Middle frontal gyrus (tissue), 1 donor: Measurements from ENCODE around the gene TBC1D9B.

ENCODE experiments used
- DNase-seq: peaks from one replicate; pipeline ENCODE4 v3.0.0-alpha.2; 2015; ENCODE audit warnings: low spot score; ENCODE audit errors: extremely low spot score

The TBC1D9B gene

DNA sequence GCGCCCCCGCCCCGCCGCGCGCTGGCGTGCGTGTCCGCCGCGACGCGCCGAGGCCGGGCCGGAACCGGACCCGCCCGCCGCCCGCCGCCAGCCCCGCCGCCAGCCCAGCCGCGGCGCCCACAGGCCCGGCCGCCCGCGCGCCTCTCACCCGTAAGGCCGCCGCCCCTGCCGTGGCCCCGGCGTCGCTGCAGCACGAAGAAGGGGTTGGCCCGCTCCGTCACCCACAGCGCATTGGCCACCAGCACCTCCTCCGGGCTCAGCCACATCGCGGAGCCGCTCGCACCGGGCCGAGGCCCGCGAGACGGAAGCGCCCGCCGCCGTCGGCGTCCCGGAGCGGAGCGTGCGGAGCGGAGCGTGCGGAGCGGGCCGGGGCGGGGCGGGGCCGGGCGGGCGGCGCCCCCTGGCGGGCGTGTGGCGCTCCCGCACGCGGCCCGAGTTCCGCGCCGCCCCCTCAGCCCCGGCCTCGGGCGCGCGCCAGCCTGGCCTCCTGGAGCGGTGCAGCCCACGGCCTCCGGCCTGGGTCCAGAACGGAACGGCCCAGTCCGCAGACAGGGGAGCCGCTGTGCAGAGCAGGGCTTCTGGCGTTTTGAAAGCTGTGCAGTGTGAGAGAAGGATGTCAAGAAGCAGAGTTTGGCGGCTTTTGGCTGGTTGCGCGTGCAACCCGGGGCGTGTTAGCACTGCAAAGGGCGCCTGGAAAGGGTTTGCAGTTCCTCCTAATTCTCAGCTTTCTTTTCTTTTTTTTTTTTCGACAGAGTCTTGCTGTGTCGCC lies at the start of gene TBC1D9B:
Gene TBC1D9B, minus strand, starts transcription at position 342 of the 769 bp plus-strand sequence. Its CDS starts 76 bp downstream, at position 266.
- peak; percentile 44 for DNase-seq

DNA sequence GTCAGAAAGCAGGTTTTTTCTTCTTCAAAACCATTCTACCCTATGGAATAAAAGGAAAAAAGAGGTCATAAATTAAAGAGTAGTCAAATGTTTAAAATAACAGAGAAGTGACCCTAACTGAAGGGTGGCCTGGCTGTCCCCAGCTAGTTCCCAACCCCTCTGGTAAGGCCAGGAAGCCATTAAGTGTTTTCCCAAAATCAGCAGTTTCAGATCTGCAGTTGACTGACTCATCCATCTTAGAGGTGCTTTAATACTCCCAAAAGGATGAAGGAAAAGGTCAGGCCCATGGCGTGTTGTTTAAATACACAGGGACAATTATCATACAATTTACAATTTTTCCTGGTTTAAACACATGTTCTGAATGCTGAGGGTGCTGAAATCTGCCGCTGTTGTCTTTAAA lies 47.9 kb upstream of the TBC1D9B start:
- no peak for DNase-seq

DNA sequence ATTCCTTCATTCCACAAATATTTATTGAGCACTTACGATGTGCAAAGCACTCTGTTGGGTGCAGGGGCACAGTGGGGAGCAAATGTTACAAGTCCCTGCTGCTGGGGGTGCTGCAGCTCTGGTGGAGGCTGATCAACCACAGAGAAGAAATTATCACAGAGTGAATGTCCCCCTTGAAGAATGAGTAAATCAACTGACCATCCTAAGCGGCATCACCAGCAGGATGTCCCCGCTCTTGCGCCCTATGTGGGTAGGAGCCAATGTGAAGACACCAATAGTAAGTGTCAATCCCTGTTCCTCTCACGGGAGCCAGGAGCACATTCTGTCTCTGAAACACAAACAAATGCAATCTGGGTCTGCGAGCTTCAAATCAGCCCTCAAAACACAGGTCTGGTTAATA lies 47.4 kb upstream of the TBC1D9B start:
- no peak for DNase-seq

DNA sequence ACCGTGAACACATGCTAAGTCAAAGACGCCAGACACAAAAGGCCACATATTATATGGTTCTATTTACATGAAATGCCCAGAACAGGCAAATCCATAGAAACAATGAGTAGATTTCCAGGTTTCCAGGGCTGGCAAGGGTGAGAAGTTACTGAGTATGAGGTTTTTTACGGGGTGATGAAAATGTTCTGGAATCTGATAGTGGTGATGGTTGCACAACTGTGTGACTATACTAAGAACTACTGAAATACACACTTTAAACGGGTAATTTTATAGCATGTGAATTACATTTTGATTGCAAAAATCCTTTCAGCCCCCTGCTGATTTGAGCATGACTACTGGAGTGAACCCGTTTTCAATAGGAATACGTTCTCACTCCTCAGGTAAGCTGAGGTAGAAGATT lies 46.7 kb upstream of the TBC1D9B start:
- DNase-seq, result no peak

DNA sequence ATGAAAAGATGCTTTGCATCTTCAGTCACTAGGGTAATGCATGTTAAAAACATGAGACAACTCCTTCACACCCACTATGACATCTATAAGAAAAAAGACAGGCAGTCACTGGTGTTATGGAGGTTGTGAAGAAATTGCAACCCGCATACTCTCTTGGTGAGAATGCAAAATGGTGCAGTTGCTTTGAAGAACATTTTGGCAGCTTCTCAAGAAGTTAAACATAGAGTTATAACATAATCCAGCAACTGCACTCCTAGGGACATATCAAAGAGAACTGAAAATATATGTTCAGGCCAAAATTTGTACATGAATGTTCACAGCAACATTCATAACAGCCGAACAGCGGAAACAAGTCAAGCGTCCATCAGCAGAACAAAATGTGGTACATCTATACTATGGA lies 46.3 kb upstream of the TBC1D9B start:
- DNase-seq, result no peak

DNA sequence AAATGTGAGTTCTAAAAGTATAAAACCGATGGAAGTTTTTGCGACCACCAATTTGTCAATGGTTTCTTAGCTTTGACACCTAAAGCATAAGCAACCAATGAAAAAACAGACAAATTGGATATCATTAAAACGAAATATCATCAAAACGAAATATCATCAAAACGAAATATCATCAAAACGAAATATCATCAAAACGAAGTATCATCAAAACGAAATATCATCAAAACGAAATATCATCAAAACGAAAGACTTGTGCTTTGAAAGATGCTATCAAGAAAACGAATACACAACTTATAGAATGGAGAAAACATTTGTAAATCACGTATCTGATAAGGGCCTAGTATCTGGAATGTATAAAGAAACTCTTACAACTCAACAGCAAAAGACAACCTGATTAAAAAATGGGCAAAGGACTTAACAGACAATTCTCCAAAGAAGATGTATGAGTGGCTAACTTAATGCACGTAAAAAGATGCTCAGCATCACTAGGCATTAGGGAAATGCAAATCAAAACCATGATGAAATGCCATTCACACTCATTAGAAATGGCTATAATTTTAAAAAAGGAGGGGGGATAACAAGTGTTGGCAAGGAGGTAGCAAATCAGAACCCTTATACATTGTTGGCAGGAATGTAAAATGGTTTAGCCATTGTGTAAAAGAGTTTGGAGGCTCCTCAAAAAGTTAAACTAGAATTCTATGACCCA lies 29.4 kb upstream of the TBC1D9B start:
- DNase-seq, result no peak

DNA sequence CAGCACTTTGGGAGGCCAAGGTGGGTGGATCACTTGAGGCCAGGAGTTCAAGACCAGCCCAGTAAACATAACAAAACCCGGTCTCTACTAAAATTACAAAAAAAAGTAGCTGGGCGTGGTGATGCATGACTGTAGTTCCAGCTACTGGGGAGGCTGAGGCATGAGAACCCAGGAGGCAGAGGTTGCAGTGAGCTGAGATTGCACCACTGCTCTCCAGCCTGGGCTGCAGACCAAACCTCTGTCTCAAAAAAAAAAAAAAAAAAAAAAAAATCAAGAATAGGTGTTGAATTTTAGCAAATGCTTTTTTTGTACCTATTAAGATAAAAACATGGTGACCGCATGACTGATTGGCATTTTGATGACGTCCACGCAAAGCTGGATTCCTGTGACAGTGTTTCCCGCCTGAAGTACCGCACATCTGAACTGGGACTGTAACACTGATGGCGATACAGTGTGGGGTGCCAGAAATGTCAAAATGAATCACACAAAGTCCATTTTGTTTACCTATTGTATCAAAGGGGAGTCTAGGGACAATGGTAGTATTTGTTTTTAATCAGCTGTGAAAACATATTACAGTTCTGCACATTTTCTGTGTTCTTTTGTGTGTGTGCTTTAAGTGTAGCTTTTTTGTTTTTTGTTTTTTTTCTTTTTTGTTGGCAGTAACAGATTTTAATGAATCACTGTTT lies 23.2 kb upstream of the TBC1D9B start:
- no peak for DNase-seq

DNA sequence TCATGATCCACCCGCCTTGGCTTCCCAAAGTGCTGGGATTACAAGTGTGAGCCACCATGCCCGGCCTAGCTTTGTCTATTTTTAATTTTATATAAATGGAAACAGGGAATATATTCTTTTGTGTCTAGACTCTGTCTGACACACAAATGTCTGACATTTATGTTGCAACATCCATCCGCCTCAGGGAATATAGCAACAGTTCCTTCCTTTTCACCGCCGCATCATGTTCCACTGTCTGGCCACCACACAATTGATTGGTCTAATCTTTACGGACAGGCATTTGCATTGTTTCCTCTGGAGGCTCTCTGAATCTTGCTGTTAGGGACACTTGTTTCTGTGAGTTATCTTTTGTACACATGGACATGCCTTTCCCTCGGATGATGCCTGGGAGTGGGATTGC lies 20.1 kb upstream of the TBC1D9B start:
- DNase-seq, result no peak

DNA sequence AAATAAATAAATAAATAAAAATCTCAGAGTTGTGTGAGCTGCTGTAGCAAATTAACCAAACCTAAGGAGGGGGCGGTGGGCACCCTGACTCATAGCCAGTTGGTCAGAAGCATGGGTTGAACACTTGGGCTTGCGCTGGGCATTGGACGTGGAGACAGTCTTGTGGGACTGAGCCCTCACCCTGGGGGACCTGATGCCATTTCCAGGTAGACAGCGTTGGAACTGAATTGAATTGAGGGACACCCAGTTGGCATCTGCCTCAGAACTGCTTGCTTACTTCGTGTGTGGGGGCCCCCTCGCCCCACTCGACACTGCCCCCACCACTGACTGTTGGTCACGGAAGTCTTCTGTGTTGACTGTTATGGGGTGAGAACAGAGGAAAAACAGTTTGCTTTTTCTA lies 19.0 kb upstream of the TBC1D9B start:
- no peak for DNase-seq

DNA sequence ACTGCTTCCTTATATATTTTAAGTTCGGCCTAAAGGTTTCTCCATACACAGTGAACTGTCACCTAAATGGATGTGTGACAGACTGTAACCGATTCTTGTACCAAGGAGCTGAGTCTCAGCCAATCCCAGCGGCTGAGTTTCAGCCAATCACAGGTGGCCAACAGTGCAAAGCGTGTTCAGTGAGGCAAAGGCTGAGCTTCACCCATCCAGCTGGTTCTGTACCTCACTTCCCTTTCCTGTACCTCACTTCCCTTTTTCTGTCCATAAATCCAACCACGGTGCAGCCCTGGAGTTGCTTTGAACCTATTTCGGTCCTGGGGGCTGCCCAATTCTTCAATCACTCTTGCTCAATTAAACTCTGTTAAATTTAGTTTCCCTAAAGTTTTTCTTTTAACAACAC lies 15.7 kb upstream of the TBC1D9B start:
- no peak for DNase-seq

DNA sequence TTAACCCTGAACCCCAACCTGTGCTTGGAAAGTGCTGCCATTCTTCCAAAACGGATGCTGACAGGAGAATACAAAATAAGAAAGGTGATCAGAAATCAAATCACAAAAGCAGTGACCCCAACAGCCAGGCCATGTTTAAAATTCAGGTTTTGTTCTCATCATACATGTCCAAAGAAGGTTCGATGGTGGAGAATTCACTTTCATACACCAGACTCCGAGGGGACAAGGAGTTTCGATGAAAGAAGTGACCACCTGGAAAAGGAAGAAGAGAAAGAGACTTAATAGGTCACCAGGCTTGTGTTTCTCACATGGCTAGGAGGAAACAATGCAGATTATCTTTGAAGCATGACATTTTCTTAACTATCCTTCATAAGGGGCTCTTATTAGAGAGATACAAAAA lies 12.5 kb upstream of the TBC1D9B start:
- DNase-seq, result no peak

DNA sequence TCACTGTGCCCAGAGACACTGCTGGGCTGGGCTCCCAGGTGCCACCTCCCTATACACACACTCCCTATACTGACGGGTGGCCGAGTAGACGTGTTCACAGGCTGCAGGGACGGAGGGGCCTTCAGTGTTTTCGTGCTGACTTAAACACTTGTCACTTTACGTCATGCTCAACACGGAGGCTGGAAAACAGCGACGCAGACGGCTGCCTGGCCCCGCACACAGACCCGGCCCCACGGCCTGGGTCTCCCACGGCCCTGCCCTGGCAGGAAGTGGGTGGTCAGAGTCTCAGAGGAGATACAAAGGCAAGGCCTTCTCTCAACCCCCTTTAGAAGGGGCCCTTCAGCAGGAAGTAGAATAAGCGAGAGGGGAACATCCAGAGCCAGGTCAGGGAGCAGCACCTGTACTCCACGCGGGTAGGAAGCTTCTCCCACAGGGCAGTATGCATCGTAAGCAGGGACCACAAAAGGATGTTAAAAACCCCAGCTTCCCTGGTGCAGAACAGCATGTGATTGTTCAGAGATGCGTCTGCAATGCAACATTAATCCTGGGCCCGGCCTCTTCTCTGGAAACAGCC lies 11.9 kb upstream of the TBC1D9B start:
- no peak for DNase-seq

DNA sequence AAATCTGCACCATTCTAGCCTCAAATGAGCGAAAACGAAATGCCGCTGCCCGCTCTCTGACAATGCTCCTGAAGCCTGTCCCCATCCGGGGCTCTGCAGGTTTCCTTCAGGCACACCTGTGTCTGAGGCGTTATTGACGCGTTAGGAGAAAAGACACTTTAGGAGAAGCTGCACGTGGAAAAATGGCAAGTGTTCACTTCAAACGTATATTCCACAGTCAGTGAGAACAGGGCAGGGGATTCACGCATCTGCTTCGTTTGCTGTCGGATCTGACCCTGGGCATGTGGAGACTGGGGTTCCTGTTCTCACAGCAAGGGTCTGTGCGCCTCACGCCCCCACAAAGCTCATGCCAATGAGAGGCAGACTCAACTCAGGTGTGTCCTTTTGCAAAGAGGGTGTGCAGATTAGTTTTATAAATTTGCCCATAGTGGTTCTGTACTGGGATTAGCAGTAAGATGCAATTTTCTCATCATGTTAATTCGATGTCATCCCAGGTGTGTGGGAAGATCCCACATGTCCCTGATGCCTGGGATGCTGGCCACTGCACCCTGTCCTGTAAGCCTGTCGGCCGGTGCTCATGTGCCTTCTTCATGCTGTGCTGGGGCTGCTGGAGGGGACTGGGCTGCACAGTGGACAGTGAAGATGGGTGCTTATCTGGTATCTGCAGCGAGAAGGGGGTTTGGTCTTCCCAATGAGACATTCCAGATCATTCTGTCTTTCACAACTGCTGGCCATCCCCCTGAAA lies 11.2 kb upstream of the TBC1D9B start:
- DNase-seq, result no peak

DNA sequence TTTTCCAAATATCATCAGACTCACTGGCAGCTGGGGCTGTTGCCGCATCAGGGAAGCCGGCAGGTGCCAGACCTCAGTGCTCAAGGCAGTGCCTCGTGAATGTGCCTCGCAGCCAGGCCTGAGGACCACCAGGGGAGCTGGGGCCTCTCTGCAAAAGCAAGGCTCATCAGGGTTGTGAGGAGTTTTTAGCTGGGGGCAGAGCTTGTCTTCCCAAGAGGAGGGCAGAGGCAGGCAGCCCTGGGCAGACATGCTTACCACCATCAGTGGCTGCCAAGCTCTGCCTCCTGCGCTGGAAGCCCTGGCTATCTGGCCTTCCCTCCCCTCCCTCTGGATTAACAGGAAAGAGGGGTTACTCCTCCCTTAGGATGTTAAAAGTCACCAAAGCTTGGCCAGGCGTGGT lies 8.8 kb upstream of the TBC1D9B start:
- no peak for DNase-seq

DNA sequence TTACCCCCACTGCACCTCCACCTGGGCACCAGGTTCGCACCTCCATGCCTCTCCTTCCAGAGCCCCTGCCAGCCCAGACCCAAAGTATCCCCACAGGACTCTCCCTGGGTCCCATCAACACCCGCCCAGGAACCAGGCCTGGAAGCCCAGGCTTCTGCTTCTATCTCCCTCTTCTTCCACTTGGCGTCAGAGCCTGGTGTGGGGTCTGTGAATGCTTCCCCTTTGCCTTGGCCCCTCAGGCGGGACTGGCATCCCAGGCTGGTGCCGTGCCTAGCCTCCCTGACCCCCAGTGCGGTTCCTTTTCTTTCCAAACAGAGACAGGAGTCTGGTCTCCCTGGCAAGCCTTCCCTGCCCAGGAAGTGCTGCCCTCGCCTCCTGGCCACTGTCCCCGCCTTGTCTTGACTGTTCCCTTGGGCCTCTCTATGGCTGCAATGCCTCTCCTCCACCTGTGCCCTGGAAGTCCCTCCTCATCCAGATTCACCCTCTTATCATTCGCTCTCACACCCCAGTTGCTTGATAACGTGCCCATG lies 7.8 kb upstream of the TBC1D9B start:
- DNase-seq, result no peak

DNA sequence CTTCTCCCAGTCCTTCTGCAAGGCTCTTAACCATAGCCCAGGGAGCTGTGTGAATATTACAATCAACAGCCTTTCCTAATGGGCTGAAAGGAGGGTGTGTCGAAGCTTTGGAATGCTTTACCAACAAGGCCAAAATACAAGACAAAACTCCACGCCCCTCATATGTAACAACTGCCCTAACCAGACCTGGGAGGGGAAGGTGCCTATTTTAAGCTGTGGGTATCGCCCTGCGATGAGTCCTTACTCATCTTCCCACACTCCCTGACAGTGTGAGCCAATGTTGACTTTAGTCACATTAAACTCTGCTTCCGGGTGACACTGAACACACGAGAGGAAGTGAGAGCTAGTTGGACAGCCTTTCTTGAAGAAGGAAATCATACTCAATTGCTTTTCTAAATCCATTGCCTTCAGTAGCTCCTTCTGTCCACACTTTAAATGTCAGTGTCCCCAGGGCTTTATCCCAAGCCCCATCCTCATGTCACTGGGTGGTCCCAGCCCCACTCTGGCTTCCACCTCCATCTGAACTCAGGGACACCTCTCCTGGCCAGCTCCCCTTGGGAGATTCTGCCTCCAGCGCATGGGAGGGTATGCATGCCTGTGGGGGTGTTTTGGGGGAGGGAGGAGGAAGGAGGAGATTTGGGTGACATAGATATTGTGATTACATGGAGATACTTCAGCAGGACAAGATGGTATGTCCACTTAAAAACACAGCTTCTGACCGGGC lies 6.5 kb upstream of the TBC1D9B start:
- no peak for DNase-seq

DNA sequence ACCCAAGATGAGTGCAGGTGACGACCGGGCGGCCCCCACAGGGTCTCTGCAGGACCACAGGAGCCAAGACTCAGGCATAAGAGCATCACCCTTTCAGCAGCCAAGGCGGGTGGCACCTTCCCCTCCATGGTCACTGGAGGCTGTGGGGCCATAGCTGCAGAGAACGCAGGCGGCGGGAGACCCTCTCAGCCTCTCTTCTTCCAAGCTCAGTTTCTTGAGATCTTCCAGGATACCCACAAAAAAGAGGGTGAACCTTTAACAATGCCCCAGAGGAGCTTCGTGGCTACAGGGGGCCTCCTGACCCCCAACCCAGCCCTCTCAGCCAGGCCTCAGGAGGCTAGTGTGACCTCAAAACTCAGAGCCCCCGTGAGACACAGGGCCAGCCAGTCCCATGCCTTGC lies 5.8 kb upstream of the TBC1D9B start:
- no peak for DNase-seq

DNA sequence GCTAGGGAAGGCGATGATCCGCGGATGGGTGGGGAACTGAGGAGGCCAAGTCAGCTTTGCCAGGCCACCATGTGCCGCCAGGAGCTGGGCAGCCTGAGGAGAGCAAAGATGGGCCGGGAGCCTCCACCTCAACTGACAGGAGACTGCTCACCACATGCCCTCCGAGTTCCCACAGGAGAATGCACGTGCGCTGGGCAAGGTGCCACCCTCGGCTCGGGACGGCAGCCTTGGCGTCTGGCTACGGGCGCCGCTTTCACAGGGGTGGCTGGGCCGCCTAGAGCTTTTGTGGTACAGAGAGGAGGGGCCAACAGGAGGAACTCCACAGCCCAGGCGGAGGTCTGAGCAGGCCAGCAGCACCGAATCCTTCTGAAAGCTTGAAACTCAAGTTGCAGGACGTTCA lies 5.3 kb upstream of the TBC1D9B start:
- no peak for DNase-seq

DNA sequence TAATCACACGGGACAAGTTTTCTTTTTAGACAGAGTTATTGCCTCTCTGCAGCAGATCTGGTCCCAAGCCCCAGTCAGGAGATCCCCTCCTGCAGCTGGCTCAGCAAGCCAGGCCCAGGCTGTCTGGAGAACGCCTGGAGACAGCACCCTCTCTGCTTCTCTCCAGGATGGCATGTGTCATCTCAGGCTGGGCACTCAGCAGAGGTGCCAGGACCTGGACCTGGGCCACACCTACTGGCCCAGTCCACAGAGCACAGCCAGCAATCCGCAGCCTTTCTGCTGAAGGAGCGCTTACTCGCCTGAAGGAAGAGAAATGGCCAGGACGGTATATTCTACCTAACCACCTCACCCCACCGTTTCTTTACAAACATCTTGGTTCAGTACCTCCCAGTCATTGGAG lies 4.7 kb upstream of the TBC1D9B start:
- no peak for DNase-seq

DNA sequence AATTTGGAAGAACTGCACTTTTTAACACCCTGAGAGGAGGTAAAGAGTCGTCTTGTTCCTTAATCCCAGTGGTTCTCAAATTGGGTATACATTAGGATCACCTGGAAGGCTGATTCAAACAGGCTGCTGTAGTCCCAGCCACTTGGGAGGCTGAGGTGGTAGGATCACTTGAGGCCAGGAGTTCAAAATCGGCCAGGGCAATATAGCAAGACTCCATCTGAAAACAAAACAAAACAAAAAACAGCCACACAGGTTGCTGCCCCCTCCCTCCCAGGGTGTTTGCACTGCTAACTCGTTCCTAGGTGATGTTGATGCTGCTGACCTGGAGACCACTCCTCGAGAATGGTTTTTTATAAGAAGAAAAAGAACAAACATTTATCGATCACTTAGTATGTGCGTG lies 1.5 kb upstream of the TBC1D9B start:
- DNase-seq, result no peak

DNA sequence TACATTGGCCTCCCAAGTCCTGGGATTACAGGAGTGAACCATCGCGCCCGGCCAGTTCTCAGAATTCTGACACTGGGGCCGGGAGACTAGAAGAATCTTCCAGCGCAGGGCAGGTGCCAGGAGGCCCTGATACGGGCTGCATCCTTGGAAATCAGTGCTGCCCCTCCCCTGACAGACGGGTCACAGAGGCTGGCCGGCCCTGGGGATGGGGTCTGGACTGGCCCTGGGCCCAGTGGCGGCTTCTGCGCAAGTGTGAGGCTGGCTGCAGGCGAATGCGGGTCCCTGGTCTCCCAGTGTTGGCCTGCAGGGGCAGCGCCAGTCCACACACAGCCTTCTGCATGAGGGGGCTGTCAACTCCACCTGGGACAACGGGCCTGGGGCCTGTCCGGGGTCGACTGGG lies 831 bp upstream of the TBC1D9B start:
- no peak for DNase-seq
